Stomach (tissue), 4 donors: Measurements from ENCODE around the gene LOXL3.

ENCODE experiments used
- POLR2A ChIP-seq, 4 donors: fragments of 450-650 bp; IDR thresholded peaks; one replicate each; pipeline ENCODE4 v1.6.1; 2016; ENCODE audit warnings: antibody characterized with exemption in 4 of 4, control low read depth in 2 of 4, mild to moderate bottlenecking in 1 of 4, moderate library complexity in 1 of 4
- TF ChIP-seq, protein P1 (sequence below), 7 experiments: fragments of 450-650 bp in 4 of 7; fragments of 200-600 bp in 3 of 7; sonication (generic) in 3 of 7; IDR thresholded peaks; one replicate each; pipeline ENCODE4 v1.5.1; 2016 to 2019; ENCODE audit warnings: antibody characterized with exemption in 7 of 7, control low read depth in 2 of 7, mild to moderate bottlenecking in 1 of 7

GRCh38 chr2:74493546-74493945 is 60.2 kb downstream of the LOXL3 start:
- TF ChIP-seq, protein P1, sequence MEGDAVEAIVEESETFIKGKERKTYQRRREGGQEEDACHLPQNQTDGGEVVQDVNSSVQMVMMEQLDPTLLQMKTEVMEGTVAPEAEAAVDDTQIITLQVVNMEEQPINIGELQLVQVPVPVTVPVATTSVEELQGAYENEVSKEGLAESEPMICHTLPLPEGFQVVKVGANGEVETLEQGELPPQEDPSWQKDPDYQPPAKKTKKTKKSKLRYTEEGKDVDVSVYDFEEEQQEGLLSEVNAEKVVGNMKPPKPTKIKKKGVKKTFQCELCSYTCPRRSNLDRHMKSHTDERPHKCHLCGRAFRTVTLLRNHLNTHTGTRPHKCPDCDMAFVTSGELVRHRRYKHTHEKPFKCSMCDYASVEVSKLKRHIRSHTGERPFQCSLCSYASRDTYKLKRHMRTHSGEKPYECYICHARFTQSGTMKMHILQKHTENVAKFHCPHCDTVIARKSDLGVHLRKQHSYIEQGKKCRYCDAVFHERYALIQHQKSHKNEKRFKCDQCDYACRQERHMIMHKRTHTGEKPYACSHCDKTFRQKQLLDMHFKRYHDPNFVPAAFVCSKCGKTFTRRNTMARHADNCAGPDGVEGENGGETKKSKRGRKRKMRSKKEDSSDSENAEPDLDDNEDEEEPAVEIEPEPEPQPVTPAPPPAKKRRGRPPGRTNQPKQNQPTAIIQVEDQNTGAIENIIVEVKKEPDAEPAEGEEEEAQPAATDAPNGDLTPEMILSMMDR (IDR thresholded peaks at IDR 0.05): no peak
- TF ChIP-seq POLR2A (IDR thresholded peaks at IDR 0.05): no peak
